SU-DHL-6 (cell line): ENCODE results near the gene CYP4F2.

ENCODE experiments used
- H2AFZ ChIP-seq: fragments of 200-600 bp; sonication (generic); 2 replicates; pipeline ENCODE4 v1.6.1; 2014; ENCODE audit warnings: low read depth, mild to moderate bottlenecking, moderate library complexity, mixed read lengths, antibody characterized with exemption, low read length; ENCODE audit not compliant: severe bottlenecking
- H3F3A ChIP-seq: fragments of 200-600 bp; shearing (Covaris generic); 2 replicates; pipeline ENCODE4 v1.6.0; 2016; ENCODE audit warnings: antibody characterized with exemption, mild to moderate bottlenecking; ENCODE audit not compliant: insufficient read depth
- H3K27ac ChIP-seq: fragments of 200-600 bp; sonication (generic); 2 replicates; pipeline ENCODE4 v1.5.1; 2016; ENCODE audit warnings: low read depth, mild to moderate bottlenecking, low read length, moderate library complexity, mixed read lengths
- H3K27me3 ChIP-seq: fragments of 200-600 bp; sonication (generic), shearing (Covaris generic); 2 replicates; pipeline ENCODE4 v1.6.0; 2014; ENCODE audit warnings: mild to moderate bottlenecking, low read length
- H3K36me3 ChIP-seq: fragments of 200-600 bp; sonication (generic); 2 replicates; pipeline ENCODE4 v1.6.1; 2014; ENCODE audit warnings: mild to moderate bottlenecking, low read length, mixed read lengths
- H3K4me2 ChIP-seq: fragments of 300-600, 200-600 bp; shearing (Covaris generic), sonication (generic); 2 replicates; pipeline ENCODE4 v1.6.0; 2014; ENCODE audit warnings: low read length, low read depth, mild to moderate bottlenecking; ENCODE audit not compliant: poor library complexity, severe bottlenecking
- H3K4me3 ChIP-seq: fragments of 200-600 bp; sonication (generic); 2 replicates; pipeline ENCODE4 v1.5.1; 2014; ENCODE audit warnings: antibody characterized with exemption, low read length, mild to moderate bottlenecking, mixed read lengths; ENCODE audit not compliant: insufficient read depth, poor library complexity, severe bottlenecking
- H3K79me2 ChIP-seq: fragments of 200-600 bp; sonication (generic); 2 replicates; pipeline ENCODE4 v1.6.1; 2014; ENCODE audit warnings: mild to moderate bottlenecking, low read length, moderate library complexity; ENCODE audit not compliant: insufficient read depth
- H3K9ac ChIP-seq: fragments of 200-600 bp; sonication (generic); 2 replicates; pipeline ENCODE4 v1.7.0; 2014; ENCODE audit warnings: mild to moderate bottlenecking, low read length
- H3K9me2 ChIP-seq: fragments of 200-600 bp; sonication (generic); replicated peaks from 2 replicates; pipeline ENCODE4 v1.6.1; 2014; ENCODE audit warnings: low read length; ENCODE audit not compliant: insufficient read depth
- H3K9me3 ChIP-seq: fragments of 200-600 bp; sonication (generic); 2 replicates; pipeline ENCODE4 v1.6.1; 2014; ENCODE audit warnings: low read length, mixed read lengths; ENCODE audit not compliant: insufficient read depth
- H4K20me1 ChIP-seq: fragments of 200-600 bp; sonication (generic); 2 replicates; pipeline ENCODE4 v1.6.1; 2014; ENCODE audit warnings: low read depth, mild to moderate bottlenecking, antibody characterized with exemption, low read length, moderate library complexity, mixed read lengths
- EZH2phosphoT487 ChIP-seq: fragments of 200-600 bp; sonication (generic), shearing (Covaris generic); conservative IDR thresholded peaks from 2 replicates; pipeline ENCODE4 v1.6.1; 2018; ENCODE audit warnings: mild to moderate bottlenecking, antibody characterized with exemption, low read length, moderate library complexity, mixed read lengths
- TF ChIP-seq, protein P1 (sequence below): fragments of 200-600 bp; sonication (generic); IDR thresholded peaks from one replicate; pipeline ENCODE4 v1.5.1; 2017; ENCODE audit warnings: antibody characterized with exemption, mild to moderate bottlenecking, low read length, moderate library complexity; ENCODE audit not compliant: insufficient read depth, poor library complexity, severe bottlenecking

CYP4F2 gene

GRCh38 chr19:15897738-15898276 lies at the start of gene CYP4F2:
TSS of gene CYP4F2 (minus strand) at chr19:15898074. CDS start at chr19:15897611, 463 bp downstream.
- Histone ChIP-seq H3K4me3 (no peak within 1 kb of the TSS), H3K27ac (no peak within 1 kb of the TSS), H3K9ac (no peak within 1 kb of the TSS), H3F3A (no peaks in the 10 kb centered on the region), H3K27me3 (no peaks in the 10 kb centered on the region), H3K9me3 (no peaks in the 10 kb centered on the region), H3K9me2 (no peaks in the 10 kb centered on the region), H3K4me2 (no peak within 1 kb of the TSS), H2AFZ (no peak within 1 kb of the TSS), H3K79me2 (no peaks in the 10 kb centered on the region), H4K20me1 (no peaks in the 10 kb centered on the region), H3K36me3 (no peaks in the 10 kb centered on the region)
- no peak for TF ChIP-seq EZH2phosphoT487
- TF ChIP-seq, protein P1, sequence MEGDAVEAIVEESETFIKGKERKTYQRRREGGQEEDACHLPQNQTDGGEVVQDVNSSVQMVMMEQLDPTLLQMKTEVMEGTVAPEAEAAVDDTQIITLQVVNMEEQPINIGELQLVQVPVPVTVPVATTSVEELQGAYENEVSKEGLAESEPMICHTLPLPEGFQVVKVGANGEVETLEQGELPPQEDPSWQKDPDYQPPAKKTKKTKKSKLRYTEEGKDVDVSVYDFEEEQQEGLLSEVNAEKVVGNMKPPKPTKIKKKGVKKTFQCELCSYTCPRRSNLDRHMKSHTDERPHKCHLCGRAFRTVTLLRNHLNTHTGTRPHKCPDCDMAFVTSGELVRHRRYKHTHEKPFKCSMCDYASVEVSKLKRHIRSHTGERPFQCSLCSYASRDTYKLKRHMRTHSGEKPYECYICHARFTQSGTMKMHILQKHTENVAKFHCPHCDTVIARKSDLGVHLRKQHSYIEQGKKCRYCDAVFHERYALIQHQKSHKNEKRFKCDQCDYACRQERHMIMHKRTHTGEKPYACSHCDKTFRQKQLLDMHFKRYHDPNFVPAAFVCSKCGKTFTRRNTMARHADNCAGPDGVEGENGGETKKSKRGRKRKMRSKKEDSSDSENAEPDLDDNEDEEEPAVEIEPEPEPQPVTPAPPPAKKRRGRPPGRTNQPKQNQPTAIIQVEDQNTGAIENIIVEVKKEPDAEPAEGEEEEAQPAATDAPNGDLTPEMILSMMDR, result no peak

DNA sequence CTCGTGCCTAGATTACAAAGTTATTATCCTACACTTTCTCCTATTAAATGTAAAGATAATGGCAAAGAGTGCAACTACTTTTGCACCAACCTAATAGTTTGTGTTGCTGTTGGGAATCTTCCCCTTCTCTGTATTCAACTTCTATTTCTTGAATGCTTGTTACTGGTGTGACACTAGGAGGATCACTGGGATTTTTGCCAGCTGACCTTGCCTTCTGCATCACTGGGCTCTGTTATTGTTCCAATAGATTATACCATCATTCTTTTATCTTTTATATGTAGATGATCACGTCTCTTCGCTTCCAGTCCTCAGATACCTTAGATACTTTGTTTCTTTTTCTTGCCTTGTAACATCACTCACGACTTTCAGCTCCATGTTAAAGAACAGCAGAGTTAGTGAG lies 47.4 kb upstream of the CYP4F2 start:
- Histone ChIP-seq H3K9ac (no peak overlapping the region), H3K36me3 (no peaks in the 10 kb centered on the region), H3K9me3 (peaks cover 10% of the 10 kb centered on the region; the same call in 1 of the 2 replicates), H4K20me1 (no peaks in the 10 kb centered on the region), H3K27ac (no peak overlapping the region), H2AFZ (no peak overlapping the region), H3F3A (no peaks in the 10 kb centered on the region), H3K9me2 (no peaks in the 10 kb centered on the region), H3K27me3 (no peaks in the 10 kb centered on the region), H3K79me2 (no peaks in the 10 kb centered on the region), H3K4me2 (no peak overlapping the region), H3K4me3 (no peak overlapping the region)
- TF ChIP-seq, protein P1, result no peak
- TF ChIP-seq EZH2phosphoT487, result no peak

DNA sequence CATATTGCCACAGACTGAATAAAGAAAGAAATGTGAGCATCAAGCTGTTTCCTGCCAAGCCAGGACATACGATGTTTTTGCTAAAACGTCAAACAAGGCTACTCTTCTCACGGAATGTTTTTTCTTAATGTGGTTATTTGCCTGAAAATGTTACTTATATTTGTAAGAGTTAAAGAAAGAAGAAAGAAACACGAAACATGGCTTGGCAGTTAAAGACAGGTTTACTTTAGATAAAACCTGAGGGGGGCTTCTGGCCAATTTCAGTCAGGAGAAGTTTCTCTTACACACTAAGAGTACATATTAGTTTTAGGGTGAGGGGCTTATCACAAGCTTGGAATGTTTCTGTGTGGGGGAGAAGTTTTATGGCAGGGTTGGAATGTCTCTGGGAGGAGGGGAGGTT lies 46.5 kb upstream of the CYP4F2 start:
- Histone ChIP-seq H2AFZ (no peak overlapping the region), H3K27me3 (no peaks in the 10 kb centered on the region), H3K9me2 (no peaks in the 10 kb centered on the region), H3K9ac (no peak overlapping the region), H4K20me1 (no peaks in the 10 kb centered on the region), H3K9me3 (peaks cover 10% of the 10 kb centered on the region; the same call in 1 of the 2 replicates), H3K79me2 (no peaks in the 10 kb centered on the region), H3K36me3 (no peaks in the 10 kb centered on the region), H3F3A (no peaks in the 10 kb centered on the region), H3K27ac (no peak overlapping the region), H3K4me2 (no peak overlapping the region), H3K4me3 (no peak overlapping the region)
- no peak for TF ChIP-seq EZH2phosphoT487
- TF ChIP-seq, protein P1, result no peak
